G401.6 (cell line): ENCODE data around the gene RPA3.
A peak's percentile ranks its signal among the peaks of the same experiment; 100 is the strongest.
"Not testable (repeated sequence)": the region's sequence is repeated elsewhere in the genome, so short reads cannot be mapped to it uniquely, and the experiment has no call there.

Experiments used
- FAIRE-seq: peaks from 2 replicates; lab custom pipeline; 2012; peaks lifted over from hg19 to GRCh38; lab: Jason Lieb, UNC

The RPA3 gene

GRCh38 chr7:7694542-7694941, 23.9 kb downstream of the RPA3 start:
- FAIRE-seq, result peak; percentile 36

DNA sequence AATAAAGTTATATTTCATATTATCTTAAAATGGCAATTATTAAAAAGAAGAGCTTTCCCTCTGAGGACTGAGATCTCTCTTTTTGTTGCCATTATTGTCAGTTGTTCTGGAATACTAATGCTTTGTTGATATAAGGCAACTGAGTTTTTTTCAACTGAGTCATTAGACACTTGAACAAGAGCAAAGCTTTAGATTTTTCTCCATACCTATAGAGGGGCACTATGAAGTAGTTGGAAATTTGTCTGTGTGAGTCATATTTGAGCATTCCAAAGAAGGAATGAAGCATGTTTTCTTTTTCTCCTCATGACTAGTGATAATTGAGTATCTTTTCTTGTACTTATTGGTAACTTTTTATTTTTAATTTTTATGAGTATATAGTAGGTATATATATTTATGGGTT, 24.5 kb downstream of the RPA3 start:
- FAIRE-seq, result no peak

GRCh38 chr7:7688956-7689355, 29.5 kb downstream of the RPA3 start:
- FAIRE-seq, result no peak

DNA sequence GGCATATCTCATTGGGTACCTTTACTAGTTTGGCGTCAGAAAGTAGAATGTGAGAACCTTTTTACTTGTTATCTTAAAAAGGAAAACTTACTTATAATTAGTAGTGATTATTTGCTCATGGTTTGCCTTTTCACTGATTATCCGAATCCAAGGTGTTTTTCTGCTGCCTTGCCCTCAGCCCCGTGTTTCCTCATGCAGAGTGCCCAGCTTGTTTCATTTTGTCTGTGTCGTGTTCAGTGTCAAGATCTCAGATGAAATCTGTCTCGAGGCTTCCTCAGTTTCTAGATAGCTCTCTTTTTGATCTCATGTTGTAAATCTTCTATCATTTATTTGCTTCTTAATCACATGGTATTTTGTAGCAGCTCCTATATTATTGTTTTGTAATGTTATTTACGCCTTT, 30.1 kb downstream of the RPA3 start:
- FAIRE-seq, result no peak

DNA sequence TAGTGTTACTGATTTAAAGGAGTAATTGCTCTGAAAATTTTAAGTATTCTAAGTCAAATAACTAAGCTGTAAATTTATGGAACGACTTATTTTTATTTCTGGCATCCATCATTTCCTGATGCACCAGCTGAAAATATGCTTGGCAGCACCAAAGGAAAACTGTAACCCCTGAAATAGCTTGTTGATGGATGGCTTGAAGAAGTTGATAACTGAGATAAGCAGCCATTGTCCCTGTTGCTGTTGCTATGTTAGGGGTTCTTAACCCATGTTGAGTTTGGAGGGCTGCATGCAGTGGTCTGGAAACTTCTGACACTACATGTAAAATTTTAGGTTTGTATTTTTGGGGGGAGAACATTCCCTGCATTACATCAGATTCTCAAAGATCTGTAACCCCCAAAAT, 30.6 kb downstream of the RPA3 start:
- FAIRE-seq, result no peak

DNA sequence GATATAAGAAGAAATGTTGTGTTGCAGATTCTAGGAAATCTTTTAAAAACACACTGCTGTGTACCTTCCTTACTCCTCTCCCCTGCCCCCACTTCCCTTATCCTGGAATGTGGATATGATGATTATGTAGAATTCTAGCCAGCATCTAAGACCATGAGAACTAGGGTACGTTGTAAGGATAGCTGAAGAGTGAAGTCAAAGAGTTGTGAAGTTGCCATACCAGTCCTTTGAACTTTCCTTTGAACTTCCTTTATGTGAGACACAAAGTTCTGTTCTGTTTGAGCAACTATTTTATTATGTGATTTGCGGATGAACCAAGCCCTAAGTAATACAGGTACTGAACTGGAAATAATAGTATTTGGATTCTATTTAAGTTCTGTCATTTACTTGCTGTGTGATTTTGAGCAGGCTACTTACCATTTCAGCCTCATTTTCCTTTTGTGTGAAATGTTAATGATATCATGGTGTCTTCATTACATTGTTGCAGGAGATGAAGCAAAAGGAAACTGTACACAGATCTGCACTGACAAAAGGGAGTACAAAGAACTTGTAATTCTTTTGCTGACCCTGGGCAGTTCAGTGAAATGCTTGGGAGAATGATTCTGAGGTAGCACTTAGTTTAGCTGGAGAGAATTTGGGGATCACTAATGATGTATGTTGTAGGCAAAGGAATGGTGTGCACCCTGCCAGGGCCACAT, 31.4 kb downstream of the RPA3 start:
- peak; percentile 76 for FAIRE-seq

GRCh38 chr7:7682861-7683260, 35.5 kb downstream of the RPA3 start:
- FAIRE-seq, result no peak

GRCh38 chr7:7681936-7682329, 36.5 kb downstream of the RPA3 start:
- FAIRE-seq, result no peak

- FAIRE-seq, result peak; percentile 100
Measured at GRCh38 chr7:7681191-7681935, 37.0 kb downstream of the RPA3 start.

GRCh38 chr7:7679640-7680039, 38.8 kb downstream of the RPA3 start:
- not testable (repeated sequence) for FAIRE-seq

- no peak for FAIRE-seq
Measured at GRCh38 chr7:7675686-7676085, 42.7 kb downstream of the RPA3 start.

DNA sequence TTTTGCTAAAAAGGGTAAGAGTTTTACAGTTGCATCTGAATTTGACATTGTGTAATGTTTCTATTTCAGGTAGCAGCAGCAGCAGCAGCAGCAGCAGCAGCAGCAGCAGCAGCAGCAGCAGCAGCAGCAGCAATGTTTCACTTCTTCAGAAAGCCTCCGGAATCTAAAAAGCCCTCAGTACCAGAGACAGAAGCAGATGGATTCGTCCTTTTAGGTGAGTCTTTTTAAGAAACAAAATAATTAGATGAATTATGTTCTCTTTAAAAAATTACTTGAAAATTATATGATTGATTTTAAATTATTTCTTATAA, 45.2 kb downstream of the RPA3 start:
- FAIRE-seq, result no peak

DNA sequence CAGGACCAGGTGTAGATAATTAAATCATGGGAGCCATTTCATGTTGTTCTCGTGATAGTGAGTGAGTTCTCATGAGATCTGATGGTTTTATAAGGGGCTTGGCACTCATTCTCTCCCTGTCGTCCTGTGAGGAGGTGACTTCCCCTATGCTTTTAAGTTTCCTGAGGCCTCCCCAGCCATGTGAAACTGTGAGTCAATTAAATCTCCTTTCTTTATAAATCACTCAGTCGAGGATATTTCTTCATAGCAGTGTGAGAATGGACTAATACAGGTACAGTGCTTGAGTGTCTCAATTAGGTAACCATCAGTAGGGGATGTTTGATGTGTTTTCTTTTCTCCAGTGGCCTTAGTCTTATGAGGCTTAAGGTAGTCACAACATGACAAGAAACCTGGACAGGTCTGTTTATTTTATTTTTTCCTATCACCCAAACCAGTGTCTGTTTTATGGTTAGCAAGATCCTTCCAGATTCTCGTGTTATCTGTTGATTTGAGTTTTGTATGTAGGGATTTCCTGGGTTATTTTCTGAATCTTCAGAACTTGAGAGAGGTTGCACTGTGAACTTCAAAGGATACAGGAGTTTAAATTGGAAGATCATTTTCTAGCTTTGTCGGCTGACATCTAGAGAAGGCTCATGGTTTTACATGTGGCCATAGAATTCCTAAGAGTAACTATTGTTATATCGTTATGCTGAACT, 45.7 kb downstream of the RPA3 start:
- FAIRE-seq, result peak; percentile 77

DNA sequence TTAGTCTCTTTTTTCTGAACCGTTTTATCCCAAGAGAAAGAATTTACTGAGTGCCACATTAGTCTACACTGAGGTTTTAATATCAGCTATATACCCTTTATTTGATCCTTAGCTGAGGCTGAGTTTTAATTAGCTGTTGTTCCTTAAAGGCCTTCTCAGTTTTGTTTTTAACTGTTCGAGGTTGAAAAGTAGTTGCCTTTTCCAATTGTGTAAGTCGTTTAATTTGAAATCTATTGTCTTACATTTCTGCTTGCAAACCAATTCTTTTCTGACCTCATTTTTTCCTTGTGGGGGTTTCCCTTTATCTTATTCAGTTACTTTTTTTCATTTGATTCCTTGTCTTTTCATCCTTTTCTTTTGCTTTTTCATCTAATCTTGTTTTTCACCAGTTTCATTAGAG, 47.0 kb downstream of the RPA3 start:
- FAIRE-seq, result no peak

DNA sequence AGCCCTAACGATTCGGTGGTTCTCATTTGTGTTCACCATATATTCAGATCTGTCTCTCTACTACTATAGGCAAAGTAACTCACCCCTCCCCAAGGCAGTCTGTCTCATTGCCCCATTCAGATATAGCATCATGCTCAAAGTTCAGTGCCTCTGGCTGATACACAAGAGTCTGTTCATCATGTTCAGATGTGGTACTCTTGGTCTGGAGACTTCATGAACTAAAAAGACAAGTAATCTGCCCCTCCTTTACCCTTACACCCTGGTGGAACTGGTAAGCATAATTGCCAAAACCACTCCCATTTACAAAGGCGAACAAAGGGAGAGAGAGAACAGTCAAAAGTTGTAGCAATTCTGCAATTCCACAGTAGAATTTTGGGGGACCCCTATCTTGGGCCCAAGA, 47.9 kb downstream of the RPA3 start:
- no peak for FAIRE-seq

- FAIRE-seq, result no peak
Measured at GRCh38 chr7:7668706-7669105, 49.7 kb downstream of the RPA3 start.

DNA sequence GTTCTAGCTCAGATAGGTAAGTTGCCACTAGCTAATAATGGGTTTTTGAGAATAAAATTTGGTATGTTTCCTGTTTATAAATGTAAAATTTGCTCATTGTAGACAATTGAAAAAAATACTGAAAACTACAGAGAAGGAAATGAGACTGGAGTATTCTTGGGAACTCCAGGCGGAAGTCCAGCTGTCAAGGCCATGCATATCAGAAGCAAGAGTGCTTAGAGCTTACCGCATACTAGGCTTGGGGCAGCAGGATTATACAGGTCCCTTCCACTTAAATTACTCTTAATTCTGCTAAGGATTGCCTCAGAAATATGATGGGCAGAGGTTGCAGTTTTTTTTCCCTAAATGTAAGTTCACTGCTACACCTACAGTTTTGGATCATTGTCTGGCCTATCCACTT, 51.2 kb downstream of the RPA3 start:
- FAIRE-seq, result no peak

- peak; percentile 74 for FAIRE-seq
Measured at GRCh38 chr7:7665031-7665430, 53.4 kb downstream of the RPA3 start.

DNA sequence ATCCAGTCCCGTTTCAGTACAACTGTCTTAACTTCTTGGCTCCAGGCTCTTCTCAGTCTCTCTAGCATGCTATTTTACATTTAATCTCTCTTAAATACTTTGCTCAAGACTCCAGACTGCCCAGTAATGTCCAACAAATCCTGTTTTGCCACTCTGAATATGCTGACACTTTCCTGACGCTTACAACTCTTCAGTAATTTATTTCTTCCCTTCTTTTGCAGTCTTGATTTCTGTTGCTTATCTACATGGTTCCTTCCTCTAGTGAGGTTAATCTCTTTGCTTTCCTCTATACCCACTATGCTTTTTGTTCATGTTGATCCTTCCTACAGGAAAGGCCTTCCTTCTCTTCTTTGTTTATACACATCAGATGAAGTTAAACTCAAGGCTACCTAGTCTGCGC, 54.1 kb downstream of the RPA3 start:
- FAIRE-seq, result peak; percentile 71

DNA sequence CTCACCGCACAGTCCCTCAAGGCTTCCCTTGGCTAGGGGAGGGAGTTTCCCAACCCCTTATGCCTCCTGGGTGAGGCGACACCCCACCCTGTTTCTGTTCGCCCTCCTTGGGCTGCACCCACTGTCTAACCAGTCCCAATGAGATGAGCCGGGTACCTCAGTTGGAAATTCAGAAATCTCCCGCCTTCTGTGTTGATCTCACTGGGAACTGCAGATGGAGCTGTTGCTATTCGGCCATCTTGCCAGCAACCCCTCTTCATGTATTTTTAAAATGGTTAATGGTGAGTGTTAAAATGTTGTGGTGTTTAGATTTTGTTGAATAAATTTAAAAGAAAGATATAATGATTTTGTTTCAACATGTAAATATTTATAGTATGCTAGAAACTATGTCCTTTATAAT, 55.9 kb downstream of the RPA3 start:
- FAIRE-seq, result peak; percentile 99

DNA sequence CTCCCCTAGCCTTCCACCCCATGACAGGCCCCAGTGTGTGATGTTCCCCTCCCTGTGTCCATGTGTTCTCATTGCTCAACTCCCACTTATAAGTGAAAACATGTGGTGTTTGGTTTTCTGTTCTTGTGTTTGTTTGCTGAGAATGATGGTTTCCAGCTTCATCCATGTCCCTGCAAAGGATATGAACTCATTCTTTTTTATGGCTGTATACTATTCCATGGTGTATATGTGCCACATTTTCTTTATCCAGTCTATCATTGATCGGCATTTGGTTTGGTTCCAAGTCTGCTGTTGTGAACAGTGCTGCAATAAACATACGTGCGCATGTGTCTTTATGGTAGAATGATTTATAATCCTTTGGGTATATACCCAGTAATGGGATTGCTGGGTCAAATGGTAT, 61.9 kb downstream of the RPA3 start:
- FAIRE-seq, result not testable (repeated sequence)

- peak; percentile 80 for FAIRE-seq
Measured at GRCh38 chr7:7654964-7655715, 63.3 kb downstream of the RPA3 start.
